ENCODE data around the gene BEST2.

The BEST2 gene

GRCh38 chr19:12784871-12785430 is 33.4 kb downstream of the BEST2 start:
- H3K27me3 ChIP-seq = no peaks in the 10 kb centered on the region
- H3K9ac ChIP-seq = peak overlapping the region; percentile 85
- H3K36me3 ChIP-seq = no peaks in the 10 kb centered on the region
- peaks cover 87% of the 10 kb centered on the region for H3K4me1 ChIP-seq
- no peak for TF ChIP-seq Cebpa-rat (IDR thresholded peaks at IDR 0.05)
- peak overlapping the region; percentile 95 for H3K27ac ChIP-seq
- no peaks in the 10 kb centered on the region for H3K9me3 ChIP-seq
- H3K4me2 ChIP-seq = peak overlapping the region; percentile 98
- no peaks in the 10 kb centered on the region for H4K20me1 ChIP-seq
- H3K4me3 ChIP-seq = no peak overlapping the region

- no peaks in the 10 kb centered on the region for H4K20me1 ChIP-seq
- peak overlapping the region; percentile 98 for H3K4me2 ChIP-seq
- no peak for TF ChIP-seq Cebpa-rat (IDR thresholded peaks at IDR 0.05)
- H3K9ac ChIP-seq = peak overlapping the region; percentile 85
- H3K27ac ChIP-seq = peak overlapping the region; percentile 95
- peak overlapping the region; percentile 34; the same call in 1 of the 2 replicates for H3K4me3 ChIP-seq
- H3K4me1 ChIP-seq = peaks cover 89% of the 10 kb centered on the region
- H3K36me3 ChIP-seq = no peaks in the 10 kb centered on the region
- H3K9me3 ChIP-seq = no peaks in the 10 kb centered on the region
- no peaks in the 10 kb centered on the region for H3K27me3 ChIP-seq
Observed at GRCh38 chr19:12785431-12786031, 33.9 kb downstream of the BEST2 start.

DNA sequence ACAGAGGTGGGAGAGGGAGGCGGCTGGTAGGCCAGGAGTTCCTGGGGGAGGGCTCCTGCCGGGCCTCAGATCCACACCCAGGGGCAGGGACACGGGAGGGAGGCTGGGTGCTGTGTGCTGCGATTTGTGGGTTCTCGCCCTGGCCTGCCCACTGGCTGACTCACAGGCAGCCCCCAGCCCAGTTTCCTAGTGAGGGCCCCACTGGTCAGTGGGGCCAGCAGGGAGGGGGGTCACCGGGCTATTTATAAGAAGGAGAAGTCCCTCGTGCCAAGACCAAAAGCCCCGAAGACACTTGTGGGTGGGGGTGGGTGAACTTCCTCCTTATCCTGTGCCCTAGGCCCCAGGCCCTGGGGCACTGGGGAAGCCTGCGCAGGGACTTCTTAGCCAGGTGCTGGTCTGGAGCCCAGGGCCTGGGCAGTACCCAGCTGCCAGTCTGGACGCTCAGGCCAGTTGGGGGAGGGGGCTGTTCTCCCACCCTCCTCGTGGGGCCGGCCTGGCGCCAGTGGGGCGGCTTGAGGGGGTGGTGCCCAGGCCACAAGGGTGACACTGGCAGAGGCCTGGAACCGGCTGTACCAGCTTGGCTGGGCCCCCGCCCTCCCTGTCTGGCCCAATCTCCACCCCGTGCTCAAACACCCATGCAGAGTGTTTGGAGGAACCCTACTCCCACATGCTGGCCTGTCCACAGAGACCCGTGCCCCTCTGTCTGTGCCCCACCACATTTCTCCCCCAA is 34.7 kb downstream of the BEST2 start:
- H3K27ac ChIP-seq = peak overlapping the region; percentile 95
- no peak for TF ChIP-seq Cebpa-rat (IDR thresholded peaks at IDR 0.05)
- H3K9ac ChIP-seq = peak overlapping the region; percentile 85
- no peaks in the 10 kb centered on the region for H3K36me3 ChIP-seq
- H3K9me3 ChIP-seq = no peaks in the 10 kb centered on the region
- H3K4me2 ChIP-seq = peak overlapping the region; percentile 98
- H3K27me3 ChIP-seq = no peaks in the 10 kb centered on the region
- H3K4me1 ChIP-seq = peaks cover 93% of the 10 kb centered on the region
- H4K20me1 ChIP-seq = no peaks in the 10 kb centered on the region
- H3K4me3 ChIP-seq = peak overlapping the region; percentile 34

GRCh38 chr19:12786952-12787351 is 35.4 kb downstream of the BEST2 start:
- Histone ChIP-seq H3K9ac (peak overlapping the region; percentile 85), H3K27ac (peak overlapping the region; percentile 95), H3K27me3 (no peaks in the 10 kb centered on the region), H3K36me3 (no peaks in the 10 kb centered on the region), H3K4me3 (no peak overlapping the region; the same call in 1 of the 2 replicates), H4K20me1 (peaks cover 6% of the 10 kb centered on the region), H3K4me2 (peak overlapping the region; percentile 98), H3K4me1 (peaks cover 86% of the 10 kb centered on the region), H3K9me3 (no peaks in the 10 kb centered on the region)
- no peak for TF ChIP-seq Cebpa-rat (IDR thresholded peaks at IDR 0.05)

DNA sequence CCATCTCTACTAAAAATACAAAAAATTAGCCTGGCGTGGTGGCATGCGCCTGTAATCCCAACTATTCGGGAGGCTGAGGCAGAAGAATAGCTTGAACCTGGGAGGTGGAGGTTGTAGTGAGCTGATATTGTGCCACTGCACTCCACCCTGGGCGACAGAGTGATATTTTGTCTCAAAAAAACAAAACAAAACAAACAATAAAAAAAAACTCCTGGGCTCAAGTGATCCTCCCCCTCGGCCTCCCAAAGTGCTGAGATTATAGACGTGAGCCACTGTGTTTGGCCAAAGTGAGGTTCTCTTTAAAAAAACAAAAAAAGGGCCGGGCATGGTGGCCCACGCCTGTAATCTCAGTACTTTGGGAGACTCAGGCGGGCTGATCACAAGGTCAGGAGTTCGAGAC is 35.9 kb downstream of the BEST2 start:
- Histone ChIP-seq H3K4me1 (peaks cover 81% of the 10 kb centered on the region), H3K9me3 (no peaks in the 10 kb centered on the region), H3K9ac (peak overlapping the region; percentile 85; the same call in 1 of the 2 replicates), H3K27ac (peak overlapping the region; percentile 95), H3K36me3 (no peaks in the 10 kb centered on the region), H4K20me1 (peaks cover 11% of the 10 kb centered on the region), H3K4me3 (no peak overlapping the region), H3K27me3 (no peaks in the 10 kb centered on the region), H3K4me2 (peak overlapping the region; percentile 98)
- no peak for TF ChIP-seq Cebpa-rat (IDR thresholded peaks at IDR 0.05)

- Histone ChIP-seq H3K36me3 (no peaks in the 10 kb centered on the region), H4K20me1 (peaks cover 18% of the 10 kb centered on the region), H3K4me1 (peaks cover 76% of the 10 kb centered on the region), H3K4me3 (peak overlapping the region; percentile 95), H3K27ac (peak overlapping the region; percentile 95), H3K27me3 (no peaks in the 10 kb centered on the region), H3K4me2 (peak overlapping the region; percentile 98), H3K9me3 (no peaks in the 10 kb centered on the region), H3K9ac (peak overlapping the region; percentile 91)
- TF ChIP-seq Cebpa-rat (IDR thresholded peaks at IDR 0.05) = no peak
Observed at GRCh38 chr19:12788042-12788681, 36.6 kb downstream of the BEST2 start.

DNA sequence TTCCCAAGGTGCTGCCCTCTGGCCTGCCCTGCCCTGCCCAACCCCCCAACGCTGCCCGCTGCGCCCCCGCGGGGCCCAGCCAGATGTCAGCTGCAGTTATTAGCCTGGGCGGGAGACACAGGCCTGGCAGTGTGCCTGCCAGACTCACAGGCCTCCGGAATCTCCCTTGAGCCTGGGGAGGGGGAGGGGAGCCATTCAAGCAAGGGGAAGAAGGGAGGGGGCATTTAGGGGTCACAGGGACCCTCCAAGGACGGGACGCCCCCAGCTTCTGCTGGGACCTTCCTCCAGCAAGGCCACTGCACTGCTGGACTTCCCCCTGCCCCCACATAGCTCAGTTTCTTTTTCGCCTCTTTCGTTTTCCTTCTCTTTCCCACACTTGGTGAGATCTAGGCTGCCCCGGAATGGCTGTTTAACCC is 37.1 kb downstream of the BEST2 start:
- Histone ChIP-seq H3K9me3 (no peaks in the 10 kb centered on the region), H3K4me3 (peak overlapping the region; percentile 95), H3K9ac (peak overlapping the region; percentile 91), H4K20me1 (peaks cover 19% of the 10 kb centered on the region), H3K36me3 (no peaks in the 10 kb centered on the region), H3K4me1 (peaks cover 71% of the 10 kb centered on the region), H3K27me3 (no peaks in the 10 kb centered on the region), H3K27ac (peak overlapping the region; percentile 95), H3K4me2 (peak overlapping the region; percentile 98)
- no peak for TF ChIP-seq Cebpa-rat (IDR thresholded peaks at IDR 0.05)

- Histone ChIP-seq H3K27me3 (no peaks in the 10 kb centered on the region), H3K4me1 (peaks cover 70% of the 10 kb centered on the region), H3K27ac (peak overlapping the region; percentile 95), H3K9ac (peak overlapping the region; percentile 91), H3K36me3 (no peaks in the 10 kb centered on the region), H3K4me3 (peak overlapping the region; percentile 95), H3K4me2 (peak overlapping the region; percentile 98), H3K9me3 (no peaks in the 10 kb centered on the region), H4K20me1 (peaks cover 19% of the 10 kb centered on the region)
- TF ChIP-seq Cebpa-rat (IDR thresholded peaks at IDR 0.05) = no peak
Observed at GRCh38 chr19:12789098-12789903, 37.7 kb downstream of the BEST2 start.

All from BLaER1 (cell line).